ENCODE results near the gene GPR132.

The GPR132 gene

DNA sequence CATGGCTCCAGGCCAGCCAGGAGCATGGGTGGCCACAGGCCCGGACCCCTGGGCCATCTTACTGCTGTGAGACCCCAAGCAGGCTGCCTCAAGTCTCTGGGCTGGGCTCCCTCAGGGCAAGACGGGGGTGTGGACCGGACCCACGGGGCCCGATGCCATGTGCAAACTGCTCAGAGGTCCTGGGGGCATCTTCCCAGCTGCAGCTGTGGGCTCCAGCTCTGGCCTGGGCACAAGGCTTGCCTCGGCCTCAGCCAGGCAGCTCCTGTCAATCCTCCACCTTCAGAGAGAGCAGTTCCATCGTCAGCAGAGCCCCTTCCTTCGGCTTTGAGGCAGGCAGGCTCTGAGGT lies 12.4 kb upstream of the GPR132 start:
- Histone ChIP-seq H3K27ac (replicated peaks) (no peak overlapping the region), H3K27me3 (ENCODE audit: insufficient read depth, poor library complexity, severe bottlenecking) (no peaks in the 10 kb centered on the region), H3K4me3 (replicated peaks; ENCODE audit: insufficient read depth, low read length) (no peak overlapping the region)
- TF ChIP-seq, protein P1, sequence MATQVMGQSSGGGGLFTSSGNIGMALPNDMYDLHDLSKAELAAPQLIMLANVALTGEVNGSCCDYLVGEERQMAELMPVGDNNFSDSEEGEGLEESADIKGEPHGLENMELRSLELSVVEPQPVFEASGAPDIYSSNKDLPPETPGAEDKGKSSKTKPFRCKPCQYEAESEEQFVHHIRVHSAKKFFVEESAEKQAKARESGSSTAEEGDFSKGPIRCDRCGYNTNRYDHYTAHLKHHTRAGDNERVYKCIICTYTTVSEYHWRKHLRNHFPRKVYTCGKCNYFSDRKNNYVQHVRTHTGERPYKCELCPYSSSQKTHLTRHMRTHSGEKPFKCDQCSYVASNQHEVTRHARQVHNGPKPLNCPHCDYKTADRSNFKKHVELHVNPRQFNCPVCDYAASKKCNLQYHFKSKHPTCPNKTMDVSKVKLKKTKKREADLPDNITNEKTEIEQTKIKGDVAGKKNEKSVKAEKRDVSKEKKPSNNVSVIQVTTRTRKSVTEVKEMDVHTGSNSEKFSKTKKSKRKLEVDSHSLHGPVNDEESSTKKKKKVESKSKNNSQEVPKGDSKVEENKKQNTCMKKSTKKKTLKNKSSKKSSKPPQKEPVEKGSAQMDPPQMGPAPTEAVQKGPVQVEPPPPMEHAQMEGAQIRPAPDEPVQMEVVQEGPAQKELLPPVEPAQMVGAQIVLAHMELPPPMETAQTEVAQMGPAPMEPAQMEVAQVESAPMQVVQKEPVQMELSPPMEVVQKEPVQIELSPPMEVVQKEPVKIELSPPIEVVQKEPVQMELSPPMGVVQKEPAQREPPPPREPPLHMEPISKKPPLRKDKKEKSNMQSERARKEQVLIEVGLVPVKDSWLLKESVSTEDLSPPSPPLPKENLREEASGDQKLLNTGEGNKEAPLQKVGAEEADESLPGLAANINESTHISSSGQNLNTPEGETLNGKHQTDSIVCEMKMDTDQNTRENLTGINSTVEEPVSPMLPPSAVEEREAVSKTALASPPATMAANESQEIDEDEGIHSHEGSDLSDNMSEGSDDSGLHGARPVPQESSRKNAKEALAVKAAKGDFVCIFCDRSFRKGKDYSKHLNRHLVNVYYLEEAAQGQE (IDR thresholded peaks at IDR 0.05; ENCODE audit: insufficient replicate concordance, low read depth): no peak
- TF ChIP-seq, protein P2, sequence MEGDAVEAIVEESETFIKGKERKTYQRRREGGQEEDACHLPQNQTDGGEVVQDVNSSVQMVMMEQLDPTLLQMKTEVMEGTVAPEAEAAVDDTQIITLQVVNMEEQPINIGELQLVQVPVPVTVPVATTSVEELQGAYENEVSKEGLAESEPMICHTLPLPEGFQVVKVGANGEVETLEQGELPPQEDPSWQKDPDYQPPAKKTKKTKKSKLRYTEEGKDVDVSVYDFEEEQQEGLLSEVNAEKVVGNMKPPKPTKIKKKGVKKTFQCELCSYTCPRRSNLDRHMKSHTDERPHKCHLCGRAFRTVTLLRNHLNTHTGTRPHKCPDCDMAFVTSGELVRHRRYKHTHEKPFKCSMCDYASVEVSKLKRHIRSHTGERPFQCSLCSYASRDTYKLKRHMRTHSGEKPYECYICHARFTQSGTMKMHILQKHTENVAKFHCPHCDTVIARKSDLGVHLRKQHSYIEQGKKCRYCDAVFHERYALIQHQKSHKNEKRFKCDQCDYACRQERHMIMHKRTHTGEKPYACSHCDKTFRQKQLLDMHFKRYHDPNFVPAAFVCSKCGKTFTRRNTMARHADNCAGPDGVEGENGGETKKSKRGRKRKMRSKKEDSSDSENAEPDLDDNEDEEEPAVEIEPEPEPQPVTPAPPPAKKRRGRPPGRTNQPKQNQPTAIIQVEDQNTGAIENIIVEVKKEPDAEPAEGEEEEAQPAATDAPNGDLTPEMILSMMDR (IDR thresholded peaks at IDR 0.05; ENCODE audit: insufficient read depth, low read length): no peak
- TF ChIP-seq SPI1 (IDR thresholded peaks at IDR 0.05; ENCODE audit: borderline replicate concordance, low read depth) (no peak), GABPA (IDR thresholded peaks at IDR 0.05; ENCODE audit: low read depth) (no peak), POLR2AphosphoS5 (IDR thresholded peaks at IDR 0.05; ENCODE audit: low read depth) (no peak)
- no peak for DNase-seq (ENCODE audit: low read depth in 1 of 2, low spot score in 1 of 2)

DNA sequence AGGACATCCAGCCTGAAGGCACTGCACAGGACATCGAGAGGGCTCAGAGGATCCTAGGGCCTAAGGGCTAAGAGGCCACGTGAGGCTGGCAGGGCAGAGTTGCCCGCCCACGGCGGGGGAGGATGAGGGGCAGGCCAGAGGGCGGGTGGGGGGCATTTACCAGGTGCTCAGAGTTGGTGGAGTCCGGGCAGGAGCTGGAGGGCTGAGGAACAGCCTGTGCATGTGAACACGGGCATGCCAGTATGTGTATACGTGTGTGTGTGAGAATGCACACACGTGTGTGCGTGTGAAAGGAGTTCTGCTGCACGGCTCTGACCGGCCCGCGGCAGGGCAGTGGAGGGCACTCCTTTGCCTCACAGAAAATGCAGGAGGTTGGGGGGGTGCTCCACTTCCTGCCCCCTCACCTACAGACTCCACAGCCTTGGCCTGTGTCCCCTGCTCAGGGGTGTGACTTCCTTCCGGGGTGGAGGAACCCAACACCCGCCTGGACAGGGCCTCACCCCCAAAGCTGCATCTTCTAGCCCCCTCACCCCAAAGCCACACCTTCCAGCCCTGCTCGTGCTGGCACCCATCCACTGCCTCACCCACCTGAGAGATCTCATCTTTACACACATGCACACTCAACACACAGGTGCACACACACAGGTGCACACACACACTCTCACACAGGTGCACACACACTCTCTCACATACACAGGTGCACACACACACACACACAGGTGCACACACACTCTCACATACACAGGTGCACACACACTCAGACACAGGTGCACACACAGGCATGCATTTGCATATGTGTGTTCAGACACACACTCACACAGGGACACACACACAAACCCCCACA lies 11.8 kb upstream of the GPR132 start:
- no peak for DNase-seq (ENCODE audit: low read depth in 1 of 2, low spot score in 1 of 2)
- Histone ChIP-seq H3K27ac (replicated peaks) (no peak overlapping the region), H3K4me3 (replicated peaks; ENCODE audit: insufficient read depth, low read length) (no peak overlapping the region), H3K27me3 (ENCODE audit: insufficient read depth, poor library complexity, severe bottlenecking) (no peaks in the 10 kb centered on the region)
- TF ChIP-seq, protein P1 (IDR thresholded peaks at IDR 0.05; ENCODE audit: insufficient replicate concordance, low read depth): no peak
- no peak for TF ChIP-seq GABPA (IDR thresholded peaks at IDR 0.05; ENCODE audit: low read depth)
- no peak for TF ChIP-seq SPI1 (IDR thresholded peaks at IDR 0.05; ENCODE audit: borderline replicate concordance, low read depth)
- TF ChIP-seq, protein P2 (IDR thresholded peaks at IDR 0.05; ENCODE audit: insufficient read depth, low read length): no peak
- TF ChIP-seq POLR2AphosphoS5 (IDR thresholded peaks at IDR 0.05; ENCODE audit: low read depth): no peak

DNA sequence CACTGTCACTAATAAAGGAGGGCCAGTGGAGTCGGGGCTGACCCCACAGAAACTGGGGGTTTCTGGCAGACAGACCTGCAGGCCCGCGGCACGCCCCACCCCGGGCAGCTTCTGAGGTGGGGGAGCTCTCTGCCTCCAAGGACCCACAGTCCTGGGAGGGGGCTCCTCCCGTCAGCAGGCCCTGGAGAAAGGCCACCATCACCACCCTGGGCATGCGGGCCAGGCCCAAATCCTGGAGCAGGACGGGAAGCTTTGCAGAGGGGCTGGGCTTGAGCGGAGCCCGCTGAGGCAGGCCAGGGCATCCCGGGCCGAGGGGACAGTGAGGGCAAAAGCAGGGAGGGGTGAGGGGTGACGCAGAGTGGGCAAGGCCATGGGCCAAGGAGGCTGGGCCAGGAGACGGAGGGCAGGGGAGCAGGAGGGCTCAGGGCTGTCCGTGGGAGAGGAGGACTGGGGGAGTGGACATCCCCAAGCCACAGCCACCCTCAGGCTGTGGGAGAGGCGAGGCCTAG lies 11.1 kb upstream of the GPR132 start:
- DNase-seq (ENCODE audit: low read depth in 1 of 2, low spot score in 1 of 2): no peak
- Histone ChIP-seq H3K27ac (replicated peaks) (peak overlapping the region; percentile 70), H3K4me3 (replicated peaks; ENCODE audit: insufficient read depth, low read length) (no peak overlapping the region), H3K27me3 (ENCODE audit: insufficient read depth, poor library complexity, severe bottlenecking) (no peaks in the 10 kb centered on the region)
- no peak for TF ChIP-seq SPI1 (IDR thresholded peaks at IDR 0.05; ENCODE audit: borderline replicate concordance, low read depth)
- TF ChIP-seq, protein P1 (IDR thresholded peaks at IDR 0.05; ENCODE audit: insufficient replicate concordance, low read depth): no peak
- TF ChIP-seq, protein P2 (IDR thresholded peaks at IDR 0.05; ENCODE audit: insufficient read depth, low read length): no peak
- TF ChIP-seq POLR2AphosphoS5 (IDR thresholded peaks at IDR 0.05; ENCODE audit: low read depth): no peak
- TF ChIP-seq GABPA (IDR thresholded peaks at IDR 0.05; ENCODE audit: low read depth): no peak

Measured in HL-60 (cell line).